GM10266 (cell line): ENCODE data around the gene DYRK1B.
A peak's percentile ranks its signal among the peaks of the same experiment; 100 is the strongest.
"Not testable (repeated sequence)": the region's sequence is repeated elsewhere in the genome, so short reads cannot be mapped to it uniquely, and the experiment has no call there.

ENCODE experiments used
- DNase-seq: peaks from one replicate; pipeline ENCODE4 v3.0.0; 2012; ENCODE audit errors: extremely low spot score
- CTCF ChIP-seq: IDR thresholded peaks from 2 replicates; pipeline ENCODE4 v1.5.1; 2012; ENCODE audit warnings: mild to moderate bottlenecking, low read depth; ENCODE audit not compliant: control insufficient read depth, insufficient read depth; ENCODE audit errors: missing control alignments

DYRK1B gene

GRCh38 chr19:39833464-39834286, at the start of gene DYRK1B:
DYRK1B (minus strand) TSS chr19:39834162; CDS start chr19:39831867, 2,295 bp downstream.
- peak; percentile 99 for DNase-seq
- TF ChIP-seq CTCF: no peak

GRCh38 chr19:39882645-39883044, 48.7 kb upstream of the DYRK1B start:
- DNase-seq: not testable (repeated sequence)

- not testable (repeated sequence) for DNase-seq
- TF ChIP-seq CTCF: peak; percentile 48
Observed at GRCh38 chr19:39881495-39882110, 47.6 kb upstream of the DYRK1B start.

GRCh38 chr19:39880241-39880640, 46.3 kb upstream of the DYRK1B start:
- DNase-seq: not testable (repeated sequence)

GRCh38 chr19:39879796-39880195, 45.8 kb upstream of the DYRK1B start:
- DNase-seq: not testable (repeated sequence)

DNA sequence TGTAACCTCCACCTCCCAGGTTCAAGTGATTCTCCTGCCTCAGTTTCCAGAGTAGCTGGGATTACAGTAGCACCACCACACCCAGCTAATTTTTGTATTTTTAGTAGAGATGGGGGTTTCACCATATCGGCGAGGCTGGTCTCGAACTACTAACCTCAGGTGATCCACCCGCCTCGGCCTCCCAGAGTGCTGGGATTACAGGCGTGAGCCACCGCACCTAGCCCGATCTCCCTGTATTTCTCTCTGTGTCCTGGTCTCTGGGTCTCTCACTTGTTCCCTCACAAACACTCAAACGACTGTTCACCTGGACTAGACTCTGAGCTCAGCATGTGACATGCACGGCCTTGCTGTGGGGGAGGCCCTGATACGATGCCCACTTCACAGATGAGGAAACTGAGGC, 44.9 kb upstream of the DYRK1B start:
- DNase-seq: not testable (repeated sequence)

- no peak for DNase-seq
- no peak for TF ChIP-seq CTCF
Observed at GRCh38 chr19:39878398-39878797, 44.4 kb upstream of the DYRK1B start.

- DNase-seq: not testable (repeated sequence)
Observed at GRCh38 chr19:39877982-39878381, 44.0 kb upstream of the DYRK1B start.

- DNase-seq: not testable (repeated sequence)
Observed at GRCh38 chr19:39877488-39877887, 43.5 kb upstream of the DYRK1B start.

GRCh38 chr19:39876486-39876885, 42.5 kb upstream of the DYRK1B start:
- not testable (repeated sequence) for DNase-seq

- not testable (repeated sequence) for DNase-seq
Observed at GRCh38 chr19:39875401-39875864, 41.5 kb upstream of the DYRK1B start.

GRCh38 chr19:39874404-39874803, 40.4 kb upstream of the DYRK1B start:
- TF ChIP-seq CTCF: no peak
- no peak for DNase-seq
